Stimulated activated memory B cell treated with anti-CD40 and anti-IgM and Interleukin-4, amounts not matched to agents 10 μg/mL and 1 μg/mL and 100 μg/mL, for 72 hours (primary cell): Measurements from ENCODE around the gene DNAJC4.

Experiments
- ATAC-seq: fragments of 150-1000 bp; cut with Tn5 transposase; 2 replicates; pipeline ENCODE4 v1.10.0; 2021
- H3K27ac Mint-ChIP-seq: one replicate; pipeline ENCODE4 v1.8.0; 2022; ENCODE audit warnings: mild to moderate bottlenecking, mixed read lengths
- H3K27me3 Mint-ChIP-seq: one replicate; pipeline ENCODE4 v1.8.0; 2022; ENCODE audit warnings: mixed read lengths
- H3K36me3 Mint-ChIP-seq: one replicate; pipeline ENCODE4 v1.8.0; 2022; ENCODE audit warnings: mixed read lengths
- H3K4me1 Mint-ChIP-seq: one replicate; pipeline ENCODE4 v1.8.0; 2022; ENCODE audit warnings: mixed read lengths
- H3K4me3 Mint-ChIP-seq: one replicate; pipeline ENCODE4 v1.8.0; 2022; ENCODE audit warnings: mild to moderate bottlenecking, moderate library complexity, mixed read lengths
- H3K9me3 Mint-ChIP-seq: one replicate; pipeline ENCODE4 v1.8.0; 2022; ENCODE audit warnings: mixed read lengths

Gene DNAJC4

GRCh38 chr11:64220271-64220670 lies 10.1 kb upstream of the DNAJC4 start:
- peaks cover 28% of the 10 kb centered on the region for H3K36me3 Mint-ChIP-seq
- ATAC-seq: no peak
- no peak overlapping the region for H3K27ac Mint-ChIP-seq
- no peaks in the 10 kb centered on the region for H3K9me3 Mint-ChIP-seq
- H3K27me3 Mint-ChIP-seq: no peaks in the 10 kb centered on the region
- peaks cover 19% of the 10 kb centered on the region for H3K4me1 Mint-ChIP-seq
- H3K4me3 Mint-ChIP-seq: no peak overlapping the region

DNA sequence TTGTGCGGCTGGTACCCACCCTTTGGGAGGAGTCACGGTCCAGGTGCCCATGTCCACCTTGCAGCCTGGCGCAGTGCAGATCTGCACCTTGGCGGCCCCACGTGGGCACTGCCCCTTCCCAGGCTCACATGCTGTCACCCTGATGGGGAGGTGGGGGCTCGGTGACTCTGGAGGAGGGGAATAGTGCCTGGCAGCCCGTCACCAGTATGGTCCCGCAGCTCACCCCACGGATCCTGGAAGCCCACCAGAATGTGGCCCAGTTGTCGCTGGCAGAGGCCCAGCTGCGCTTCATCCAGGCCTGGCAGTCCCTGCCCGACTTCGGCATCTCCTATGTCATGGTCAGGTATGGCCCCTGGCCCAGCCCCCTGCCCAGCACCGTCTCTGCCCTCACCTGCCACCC lies 9.6 kb upstream of the DNAJC4 start:
- peaks cover 20% of the 10 kb centered on the region for H3K4me1 Mint-ChIP-seq
- ATAC-seq: no peak
- H3K9me3 Mint-ChIP-seq: no peaks in the 10 kb centered on the region
- H3K27me3 Mint-ChIP-seq: no peaks in the 10 kb centered on the region
- H3K27ac Mint-ChIP-seq: no peak overlapping the region
- H3K4me3 Mint-ChIP-seq: no peak overlapping the region
- H3K36me3 Mint-ChIP-seq: peaks cover 23% of the 10 kb centered on the region

- H3K27me3 Mint-ChIP-seq: no peaks in the 10 kb centered on the region
- no peak for ATAC-seq
- H3K9me3 Mint-ChIP-seq: no peaks in the 10 kb centered on the region
- no peak overlapping the region for H3K4me3 Mint-ChIP-seq
- H3K27ac Mint-ChIP-seq: no peak overlapping the region
- H3K36me3 Mint-ChIP-seq: peaks cover 22% of the 10 kb centered on the region
- peaks cover 29% of the 10 kb centered on the region for H3K4me1 Mint-ChIP-seq
Observed at GRCh38 chr11:64222651-64223000, 7.7 kb upstream of the DNAJC4 start.

- Mint-ChIP-seq H3K27ac (no peak overlapping the region), H3K4me3 (no peak overlapping the region), H3K36me3 (peaks cover 22% of the 10 kb centered on the region), H3K27me3 (no peaks in the 10 kb centered on the region), H3K4me1 (peaks cover 34% of the 10 kb centered on the region), H3K9me3 (no peaks in the 10 kb centered on the region)
- no peak for ATAC-seq
Observed at GRCh38 chr11:64223001-64223651, 7.2 kb upstream of the DNAJC4 start.

DNA sequence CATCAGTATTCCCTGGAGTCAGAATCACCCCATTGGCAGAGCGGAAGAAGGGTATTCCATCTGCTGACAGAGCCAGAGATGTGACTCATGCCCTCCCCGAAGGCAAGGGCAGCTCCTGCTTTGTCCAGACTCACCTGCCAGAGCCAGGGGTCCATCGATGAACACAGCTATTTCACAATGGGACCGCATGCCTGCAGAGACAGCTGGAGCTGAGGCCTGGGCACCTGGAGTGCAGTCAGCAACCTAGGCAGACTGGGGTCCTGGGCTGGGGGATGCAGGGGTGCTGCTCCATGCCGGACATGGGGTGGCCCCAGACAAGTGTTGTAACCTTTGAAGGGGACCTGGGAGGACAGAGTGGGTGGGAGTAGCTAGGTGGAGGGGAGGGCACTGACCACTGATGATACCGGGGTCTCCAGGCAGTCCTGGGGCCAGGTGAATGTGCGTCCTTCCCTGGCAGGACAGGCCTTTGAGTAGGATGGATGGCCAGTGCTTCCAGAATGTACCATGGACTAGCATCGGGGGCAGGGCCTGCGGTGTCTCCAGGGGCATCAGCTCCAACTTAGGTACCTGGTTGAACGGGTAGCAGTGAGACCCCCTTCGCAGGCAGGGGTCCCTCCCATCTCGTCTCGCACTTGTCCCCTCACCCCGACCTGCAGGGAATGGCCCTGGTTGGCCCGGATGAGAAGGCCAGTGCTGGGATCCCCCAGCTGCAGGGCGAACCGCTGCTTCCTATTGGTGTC lies 6.0 kb upstream of the DNAJC4 start:
- Mint-ChIP-seq H3K9me3 (no peaks in the 10 kb centered on the region), H3K4me3 (peak overlapping the region; percentile 91), H3K27me3 (no peaks in the 10 kb centered on the region), H3K27ac (peak overlapping the region; percentile 91), H3K36me3 (peaks cover 10% of the 10 kb centered on the region), H3K4me1 (peaks cover 34% of the 10 kb centered on the region)
- no peak for ATAC-seq

DNA sequence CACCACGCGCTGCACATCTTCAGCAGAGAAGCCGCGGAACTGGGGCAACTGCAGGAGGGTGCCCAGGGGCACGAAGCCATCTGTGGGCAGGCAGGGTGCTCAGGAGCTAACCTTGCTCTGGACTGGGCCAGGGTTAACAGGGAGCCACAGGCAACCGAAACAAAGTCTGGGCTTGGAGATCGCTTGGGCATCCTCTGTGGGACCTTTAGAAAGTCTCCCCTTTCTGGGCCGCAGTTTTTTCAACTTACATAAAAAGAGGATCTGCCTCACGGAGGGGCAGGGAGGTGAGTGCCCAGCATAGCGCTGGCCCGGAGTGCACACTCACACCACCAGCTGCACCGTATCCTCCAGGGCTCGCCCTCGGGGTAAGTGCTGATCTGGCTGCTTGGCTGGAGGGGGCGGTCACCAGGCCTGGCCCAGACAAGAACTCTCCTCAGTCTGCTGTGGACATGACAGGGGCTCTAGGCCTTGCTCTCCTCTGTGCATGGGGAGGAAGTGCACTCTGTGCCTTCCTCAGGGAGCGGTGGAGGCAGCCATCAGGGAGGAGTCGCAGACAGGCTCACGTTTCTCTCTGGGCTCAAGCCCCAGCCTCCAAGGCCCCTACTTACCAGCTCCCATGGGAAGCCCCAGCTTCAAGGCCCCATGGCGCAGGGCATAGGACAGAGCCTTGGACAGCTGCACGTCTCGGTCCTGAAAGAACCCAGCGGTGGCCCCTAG lies 5.3 kb upstream of the DNAJC4 start:
- peak overlapping the region; percentile 91 for H3K27ac Mint-ChIP-seq
- no peaks in the 10 kb centered on the region for H3K27me3 Mint-ChIP-seq
- no peak for ATAC-seq
- peaks cover 42% of the 10 kb centered on the region for H3K4me1 Mint-ChIP-seq
- H3K9me3 Mint-ChIP-seq: no peaks in the 10 kb centered on the region
- peaks cover 9% of the 10 kb centered on the region for H3K36me3 Mint-ChIP-seq
- peak overlapping the region; percentile 91 for H3K4me3 Mint-ChIP-seq

DNA sequence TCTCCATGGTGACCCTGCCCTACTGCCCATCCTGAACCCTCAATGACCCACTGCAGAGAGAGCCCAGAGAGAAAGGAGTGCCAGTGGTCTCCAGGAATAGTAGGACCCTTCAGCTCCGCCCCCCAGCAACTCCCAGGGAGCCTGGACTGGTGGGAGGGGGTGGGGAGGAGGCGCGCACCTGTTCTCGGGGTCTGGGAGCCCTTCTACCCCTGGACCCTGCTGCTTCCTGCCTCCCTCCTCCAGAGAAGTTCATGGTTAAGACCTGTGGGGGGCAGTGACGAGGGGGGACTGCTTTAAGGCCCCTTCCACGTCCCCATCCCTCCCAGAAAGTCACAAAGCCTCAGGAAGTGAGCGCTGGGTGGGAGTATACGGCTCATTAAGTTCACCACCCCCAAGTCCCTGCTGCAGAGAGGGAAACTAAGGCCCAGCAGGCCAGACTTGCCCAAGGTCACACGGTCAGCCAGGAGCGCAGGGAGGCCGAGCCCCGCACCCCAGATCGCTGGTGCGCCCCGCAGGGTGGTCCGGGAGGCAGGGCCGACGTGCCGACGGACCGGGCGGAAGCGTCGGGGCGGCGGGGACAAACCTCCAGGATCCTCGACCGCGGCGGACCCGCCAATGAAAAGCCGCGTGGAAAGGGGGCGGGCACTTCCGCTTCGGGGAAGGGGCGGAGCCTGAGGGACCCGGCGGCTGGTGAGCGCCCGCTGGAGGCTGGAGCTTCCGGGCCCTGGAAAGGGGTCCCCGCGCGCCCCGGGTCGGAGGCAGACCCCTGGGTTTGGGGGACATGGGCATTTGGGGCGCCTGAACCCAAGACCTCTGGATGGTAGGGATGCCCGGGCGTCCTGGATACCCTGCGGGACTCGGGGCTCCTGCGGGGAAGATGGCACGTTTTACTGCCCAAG lies 4.5 kb upstream of the DNAJC4 start, which contains the start of the genes NUDT22 and TRPT1:
NUDT22 (plus strand) TSS at position 667 of the 899 bp plus-strand sequence. CDS start 379 bp downstream, outside the sequence.
TRPT1 (minus strand) TSS at position 579 of the 899 bp plus-strand sequence; CDS start at position 253, 326 bp downstream.
- peak within 1 kb of the TSS; percentile 91 for H3K4me3 Mint-ChIP-seq
- peaks cover 44% of the 10 kb centered on the region for H3K4me1 Mint-ChIP-seq
- H3K9me3 Mint-ChIP-seq: no peaks in the 10 kb centered on the region
- peak within 1 kb of the TSS; percentile 91 for H3K27ac Mint-ChIP-seq
- H3K36me3 Mint-ChIP-seq: peaks cover 9% of the 10 kb centered on the region
- peak; percentile 79 for ATAC-seq
- H3K27me3 Mint-ChIP-seq: no peaks in the 10 kb centered on the region

DNA sequence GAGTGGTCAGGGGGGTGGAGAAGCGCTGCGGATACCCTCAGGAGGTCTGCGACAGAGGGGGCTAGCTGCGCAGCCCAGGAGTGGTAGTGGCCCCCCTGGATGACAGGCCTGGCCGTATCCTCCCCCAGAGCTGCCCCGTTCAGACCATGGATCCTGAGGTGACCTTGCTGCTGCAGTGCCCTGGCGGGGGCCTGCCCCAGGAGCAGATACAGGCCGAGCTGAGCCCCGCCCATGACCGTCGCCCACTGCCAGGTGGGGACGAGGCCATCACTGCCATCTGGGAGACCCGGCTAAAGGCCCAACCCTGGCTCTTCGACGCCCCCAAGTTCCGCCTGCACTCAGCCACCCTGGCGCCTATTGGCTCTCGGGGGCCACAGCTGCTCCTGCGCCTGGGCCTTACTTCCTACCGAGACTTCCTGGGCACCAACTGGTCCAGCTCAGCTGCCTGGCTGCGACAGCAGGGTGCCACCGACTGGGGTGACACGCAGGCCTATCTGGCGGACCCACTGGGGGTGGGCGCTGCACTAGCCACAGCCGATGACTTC lies 3.8 kb upstream of the DNAJC4 start:
- H3K4me1 Mint-ChIP-seq: peaks cover 48% of the 10 kb centered on the region
- no peaks in the 10 kb centered on the region for H3K9me3 Mint-ChIP-seq
- ATAC-seq: peak; percentile 68
- H3K27me3 Mint-ChIP-seq: no peaks in the 10 kb centered on the region
- peak overlapping the region; percentile 91 for H3K27ac Mint-ChIP-seq
- peaks cover 5% of the 10 kb centered on the region for H3K36me3 Mint-ChIP-seq
- peak overlapping the region; percentile 91 for H3K4me3 Mint-ChIP-seq

DNA sequence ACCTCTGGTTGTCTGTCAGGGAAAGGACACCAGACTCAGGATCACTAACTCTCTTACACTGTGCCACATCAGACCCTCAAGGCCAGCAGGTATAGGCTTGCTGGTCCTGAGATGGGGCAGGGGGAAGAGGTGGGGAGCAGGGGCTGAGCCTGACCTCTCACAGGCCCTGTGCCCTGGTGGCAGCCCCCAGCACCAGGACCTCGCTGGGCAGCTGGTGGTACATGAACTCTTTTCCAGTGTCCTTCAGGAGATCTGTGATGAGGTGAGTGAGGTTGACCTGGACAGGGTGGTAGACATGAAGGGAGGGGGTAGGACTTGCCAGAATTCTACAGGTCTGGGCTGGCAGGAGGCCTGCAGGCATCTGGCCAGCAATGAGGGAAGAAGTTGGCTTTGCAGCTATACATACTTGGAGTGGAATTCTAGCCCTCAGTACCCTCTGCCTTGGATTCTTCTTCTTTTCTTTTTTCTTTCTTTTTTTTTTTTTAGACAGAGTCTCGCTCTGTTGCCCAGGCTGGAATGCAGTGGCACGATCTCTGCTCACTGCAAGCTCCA lies 2.9 kb upstream of the DNAJC4 start:
- H3K4me1 Mint-ChIP-seq: peaks cover 57% of the 10 kb centered on the region
- H3K27me3 Mint-ChIP-seq: no peaks in the 10 kb centered on the region
- peaks cover 5% of the 10 kb centered on the region for H3K36me3 Mint-ChIP-seq
- H3K27ac Mint-ChIP-seq: peak overlapping the region; percentile 91
- H3K9me3 Mint-ChIP-seq: no peaks in the 10 kb centered on the region
- peak overlapping the region; percentile 91 for H3K4me3 Mint-ChIP-seq
- no peak for ATAC-seq

DNA sequence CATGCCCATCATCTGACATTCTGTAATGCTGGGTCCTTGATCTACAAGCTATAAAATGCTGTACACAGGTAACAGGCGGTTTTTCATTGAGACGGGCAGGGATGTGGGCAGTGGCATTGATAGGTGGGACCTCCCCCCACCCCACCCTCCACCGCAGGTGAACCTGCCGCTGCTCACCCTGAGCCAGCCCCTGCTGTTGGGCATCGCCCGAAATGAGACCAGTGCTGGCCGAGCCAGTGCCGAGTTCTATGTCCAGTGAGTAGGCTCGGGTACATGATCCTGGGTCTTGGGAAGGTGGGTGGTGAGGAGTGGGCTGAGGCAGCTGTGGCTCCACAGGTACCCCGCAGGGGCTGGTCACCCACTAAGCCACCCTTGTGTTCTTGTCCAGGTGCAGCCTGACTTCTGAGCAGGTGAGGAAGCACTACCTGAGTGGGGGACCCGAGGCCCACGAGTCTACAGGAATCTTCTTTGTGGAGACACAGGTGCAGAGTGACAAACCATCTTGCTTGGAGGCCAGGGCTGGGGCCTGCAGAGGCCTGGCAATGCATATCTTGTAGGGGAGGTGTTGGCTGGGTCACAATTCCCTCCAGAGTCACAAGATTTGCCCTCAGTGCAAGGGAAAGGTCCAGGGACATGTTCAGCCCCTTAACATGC lies 1.1 kb upstream of the DNAJC4 start:
- no peak for ATAC-seq
- Mint-ChIP-seq H3K4me3 (peak overlapping the region; percentile 91), H3K4me1 (peaks cover 73% of the 10 kb centered on the region), H3K27ac (peak overlapping the region; percentile 91), H3K27me3 (no peaks in the 10 kb centered on the region), H3K9me3 (no peaks in the 10 kb centered on the region), H3K36me3 (peaks cover 5% of the 10 kb centered on the region)

- no peaks in the 10 kb centered on the region for H3K9me3 Mint-ChIP-seq
- no peaks in the 10 kb centered on the region for H3K27me3 Mint-ChIP-seq
- peaks cover 68% of the 10 kb centered on the region for H3K4me1 Mint-ChIP-seq
- H3K4me3 Mint-ChIP-seq: peak overlapping the region; percentile 91
- ATAC-seq: no peak
- H3K27ac Mint-ChIP-seq: peak overlapping the region; percentile 91
- peaks cover 5% of the 10 kb centered on the region for H3K36me3 Mint-ChIP-seq
Observed at GRCh38 chr11:64229744-64230170, 591 bp upstream of the DNAJC4 start.

DNA sequence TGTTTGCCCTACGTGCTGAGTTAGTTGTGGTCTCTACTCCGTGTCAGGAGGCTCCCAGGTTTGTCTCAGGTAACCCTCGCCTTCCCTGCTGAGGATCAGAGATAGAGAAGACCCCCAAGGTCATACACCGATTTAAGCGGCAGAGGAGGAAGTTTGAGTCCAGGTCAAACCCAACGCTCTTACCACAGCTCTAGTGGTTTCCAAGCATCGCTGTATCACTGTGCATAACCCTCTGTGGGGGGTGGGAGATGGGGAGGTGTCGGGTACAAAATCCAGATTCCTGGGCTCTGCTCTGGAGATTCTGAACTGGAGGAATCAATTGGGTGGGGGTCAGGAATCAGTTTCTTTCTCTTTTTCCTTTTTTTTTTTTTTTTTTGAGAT lies 627 bp downstream of the DNAJC4 start:
- H3K4me1 Mint-ChIP-seq: peaks cover 72% of the 10 kb centered on the region
- H3K36me3 Mint-ChIP-seq: peaks cover 14% of the 10 kb centered on the region
- ATAC-seq: no peak
- peak overlapping the region; percentile 91 for H3K4me3 Mint-ChIP-seq
- no peaks in the 10 kb centered on the region for H3K9me3 Mint-ChIP-seq
- H3K27me3 Mint-ChIP-seq: no peaks in the 10 kb centered on the region
- H3K27ac Mint-ChIP-seq: peak overlapping the region; percentile 91

DNA sequence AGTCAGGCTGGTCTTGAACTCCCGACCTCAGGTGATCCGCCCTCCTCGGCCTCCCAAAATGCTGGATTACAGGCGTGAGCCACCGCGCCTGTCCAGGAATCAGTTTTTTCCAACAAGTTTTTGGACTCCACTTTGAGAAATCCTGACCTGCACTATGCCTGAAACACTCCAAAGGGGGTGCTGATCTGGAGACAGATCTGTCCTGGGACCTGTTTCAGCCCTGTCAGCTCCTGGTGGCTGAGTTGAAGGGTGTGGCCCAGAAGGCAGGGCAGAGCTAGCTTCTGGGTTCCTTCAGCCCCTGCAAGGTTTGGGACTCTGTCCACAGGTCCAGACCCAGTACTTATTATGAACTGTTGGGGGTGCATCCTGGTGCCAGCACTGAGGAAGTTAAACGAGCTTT lies 1.2 kb downstream of the DNAJC4 start:
- peaks cover 14% of the 10 kb centered on the region for H3K36me3 Mint-ChIP-seq
- no peaks in the 10 kb centered on the region for H3K27me3 Mint-ChIP-seq
- peak overlapping the region; percentile 91 for H3K27ac Mint-ChIP-seq
- no peaks in the 10 kb centered on the region for H3K9me3 Mint-ChIP-seq
- peak overlapping the region; percentile 91 for H3K4me3 Mint-ChIP-seq
- H3K4me1 Mint-ChIP-seq: peaks cover 73% of the 10 kb centered on the region
- ATAC-seq: no peak
